CD4-positive, alpha-beta T cell treated with Interleukin-2 at 100 ng/mL for 4 hours (primary cell): ENCODE data around the gene RIC1.
A peak's percentile ranks its signal among the peaks of the same experiment; 100 is the strongest.
"Not testable (repeated sequence)": the region's sequence is repeated elsewhere in the genome, so short reads cannot be mapped to it uniquely, and the experiment has no call there.

Experiments
- DNase-seq: peaks from one replicate; pipeline ENCODE4 v3.0.0-alpha.2; 2020; ENCODE audit warnings: low spot score

RIC1 gene

DNA sequence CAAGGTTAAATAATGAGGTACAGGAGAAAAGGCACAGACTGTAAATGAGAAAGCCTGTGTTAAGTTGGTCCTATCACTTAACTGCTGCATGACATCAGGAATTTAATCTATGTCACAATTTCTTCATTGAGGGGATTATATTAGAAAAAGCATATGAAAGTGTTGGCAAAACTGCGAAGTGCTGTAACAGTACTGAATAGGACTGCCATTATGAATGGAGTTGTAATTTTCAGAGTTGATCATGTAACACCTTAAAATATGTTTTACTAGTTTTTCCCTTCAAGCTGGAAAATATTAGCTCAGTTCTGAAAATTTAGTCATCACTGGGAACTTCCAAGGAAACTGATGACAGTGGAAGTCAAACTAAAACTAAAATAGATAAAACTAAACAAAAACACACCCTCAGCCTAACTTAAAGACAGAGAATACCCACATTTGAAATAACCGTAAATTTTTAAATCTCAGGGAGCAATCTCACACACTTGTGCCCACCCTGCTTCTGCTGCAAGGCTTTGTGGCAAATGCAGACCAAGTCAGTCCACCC, 158.9 kb downstream of the RIC1 start:
- no peak for DNase-seq

DNA sequence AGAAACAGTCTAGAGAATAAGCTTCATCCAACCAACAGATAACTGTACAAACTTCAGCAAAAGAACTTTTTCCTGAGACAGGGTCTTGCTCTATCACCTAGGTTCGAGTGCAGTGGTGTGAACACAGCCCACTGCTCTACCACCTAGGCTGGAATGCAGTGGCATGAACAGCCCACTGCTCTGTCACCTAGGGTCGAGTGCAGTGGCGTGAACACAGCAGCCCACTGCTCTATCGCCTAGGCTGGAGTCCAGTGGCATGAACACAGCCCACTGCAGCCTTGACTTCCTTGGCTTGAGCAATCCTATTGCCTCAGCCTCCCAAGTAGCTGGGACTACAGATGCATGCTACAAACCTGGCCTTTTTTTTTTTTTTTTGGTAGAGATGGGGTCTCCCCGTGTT, 160.6 kb downstream of the RIC1 start:
- no peak for DNase-seq

- no peak for DNase-seq
These were observed 162.0 kb downstream of the RIC1 start for GRCh38 chr9:5790923-5791322.

- DNase-seq: no peak
These were observed 163.0 kb downstream of the RIC1 start for GRCh38 chr9:5791870-5792269.

- no peak for DNase-seq
These were observed 164.9 kb downstream of the RIC1 start for GRCh38 chr9:5793812-5794211.

GRCh38 chr9:5796298-5796697, 167.4 kb downstream of the RIC1 start:
- no peak for DNase-seq

DNA sequence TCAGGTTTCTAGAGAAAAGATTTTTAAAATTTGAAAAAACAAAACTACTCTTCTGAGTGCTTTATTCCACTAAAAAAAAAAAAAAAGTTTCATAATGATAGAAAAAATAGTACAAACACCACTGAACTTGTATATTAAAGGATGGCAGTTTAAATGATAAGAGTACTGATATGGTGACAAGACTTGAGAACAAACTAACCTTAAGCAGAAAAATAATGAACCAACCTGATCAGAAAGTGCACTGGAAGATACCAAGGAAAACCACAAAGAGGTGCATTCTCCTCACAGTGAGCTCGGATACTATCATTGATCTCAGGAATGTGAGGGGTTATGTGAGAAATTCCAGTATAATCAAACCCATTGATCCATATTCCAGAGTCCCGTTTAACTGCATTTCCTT, 169.7 kb downstream of the RIC1 start:
- no peak for DNase-seq

DNA sequence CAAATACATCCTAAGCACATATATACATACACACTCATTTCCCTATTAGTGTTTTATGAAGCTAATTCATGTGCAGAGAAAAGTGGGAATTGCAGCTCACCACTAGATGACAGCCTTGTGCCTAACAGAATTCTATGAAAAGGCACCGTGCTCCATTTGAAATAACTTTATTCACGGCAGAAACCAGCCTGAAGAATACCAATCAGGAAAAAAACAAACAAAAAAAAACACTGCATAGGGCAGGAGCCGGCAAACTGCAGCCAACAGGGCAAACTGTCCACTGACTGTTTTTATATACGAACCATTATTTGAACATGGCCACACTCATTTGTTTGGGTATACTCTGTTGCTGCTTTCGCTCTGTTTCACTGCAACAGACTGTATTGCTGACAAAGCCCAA, 170.4 kb downstream of the RIC1 start:
- DNase-seq: peak; percentile 7

DNA sequence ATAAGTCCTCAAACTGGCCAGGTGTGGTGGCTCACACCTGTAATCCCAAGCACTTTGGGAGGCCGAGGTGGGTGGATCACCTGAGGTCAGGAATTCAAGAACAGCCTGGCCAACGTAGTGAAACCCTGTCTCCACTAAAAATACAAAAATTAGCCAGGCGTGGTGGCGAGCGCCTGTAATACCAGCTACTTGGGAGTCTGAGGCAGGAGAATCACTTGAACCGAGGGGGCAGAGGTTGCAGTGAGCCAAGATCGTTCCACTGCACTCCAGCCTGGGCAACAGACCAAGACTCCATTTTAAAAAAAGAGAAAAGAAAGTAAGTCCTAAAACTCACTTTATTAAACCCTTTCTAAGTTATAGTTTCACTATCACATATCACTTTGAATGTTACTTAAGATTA, 171.5 kb downstream of the RIC1 start:
- not testable (repeated sequence) for DNase-seq

GRCh38 chr9:5800969-5801738, 172.2 kb downstream of the RIC1 start:
- DNase-seq: no peak

DNA sequence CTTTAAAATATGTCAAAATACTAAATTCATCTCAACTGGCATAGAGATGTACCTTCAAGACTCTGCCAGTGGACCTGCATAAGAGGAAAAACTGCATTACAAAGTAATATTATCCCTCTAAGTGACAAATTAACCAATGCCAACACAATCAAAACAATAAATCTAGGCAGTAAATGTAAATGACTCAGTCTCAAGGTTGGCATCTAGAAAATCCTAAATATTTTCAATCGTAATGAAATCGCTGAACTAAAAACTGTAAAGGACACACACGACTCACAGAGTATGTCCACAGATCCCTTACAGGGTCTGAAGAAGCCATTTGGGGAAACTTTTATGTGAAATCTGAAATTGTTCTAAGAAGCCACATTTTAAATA, 172.8 kb downstream of the RIC1 start:
- DNase-seq: no peak

DNA sequence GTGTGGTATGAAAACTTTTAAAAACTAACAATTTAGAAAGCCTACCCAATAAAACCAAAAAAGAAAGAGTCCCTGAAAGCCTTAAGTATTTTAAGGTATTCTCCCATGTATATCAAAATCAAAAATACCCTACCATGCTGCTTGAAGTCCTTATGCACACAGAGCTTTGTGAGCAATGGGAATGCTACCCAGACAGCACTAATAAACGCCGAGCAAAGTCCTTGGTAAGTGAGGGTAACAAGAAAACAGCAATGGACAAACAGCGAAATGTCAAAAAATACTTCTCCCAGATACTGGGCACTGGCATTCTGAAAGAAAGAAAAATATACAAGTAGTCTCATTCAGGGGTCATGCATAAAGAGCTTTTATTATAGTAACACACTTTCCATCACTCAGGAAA, 176.6 kb downstream of the RIC1 start:
- DNase-seq: no peak

DNA sequence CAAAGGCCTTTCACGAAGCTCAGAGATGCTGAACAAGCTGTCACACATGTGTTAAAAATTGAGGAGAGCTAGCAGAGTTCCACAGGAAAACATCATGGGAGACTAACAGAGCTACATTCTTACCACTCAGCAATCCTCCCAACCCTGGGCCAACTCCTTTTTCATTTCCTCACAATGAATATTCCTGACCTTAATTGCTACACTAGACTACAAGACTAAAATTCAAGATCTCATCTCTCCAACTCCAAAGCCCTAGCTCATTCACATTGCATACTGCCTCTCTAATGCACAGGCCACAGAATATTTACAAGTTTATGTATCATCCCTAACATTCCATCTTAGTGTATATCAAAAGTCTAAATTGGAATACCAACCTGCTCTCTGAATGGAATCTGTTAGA, 182.8 kb downstream of the RIC1 start:
- DNase-seq: no peak

DNA sequence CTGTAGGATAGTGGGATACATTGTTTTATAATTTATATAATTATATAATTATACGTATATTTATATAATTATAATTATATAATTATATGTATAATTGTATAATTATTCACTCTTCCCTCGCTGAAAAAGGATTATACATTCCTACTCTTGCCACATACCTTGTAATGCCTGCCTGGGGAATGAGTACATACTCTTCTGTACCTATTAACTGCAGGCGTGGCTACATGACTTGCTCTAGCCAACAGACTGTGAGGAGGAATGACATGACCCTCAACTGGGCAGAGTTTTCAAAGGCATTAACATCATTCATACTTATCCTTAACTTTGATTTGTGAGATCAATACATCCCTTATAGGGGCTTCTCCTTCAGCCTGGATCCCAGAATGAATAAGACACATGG, 184.9 kb downstream of the RIC1 start:
- no peak for DNase-seq

DNA sequence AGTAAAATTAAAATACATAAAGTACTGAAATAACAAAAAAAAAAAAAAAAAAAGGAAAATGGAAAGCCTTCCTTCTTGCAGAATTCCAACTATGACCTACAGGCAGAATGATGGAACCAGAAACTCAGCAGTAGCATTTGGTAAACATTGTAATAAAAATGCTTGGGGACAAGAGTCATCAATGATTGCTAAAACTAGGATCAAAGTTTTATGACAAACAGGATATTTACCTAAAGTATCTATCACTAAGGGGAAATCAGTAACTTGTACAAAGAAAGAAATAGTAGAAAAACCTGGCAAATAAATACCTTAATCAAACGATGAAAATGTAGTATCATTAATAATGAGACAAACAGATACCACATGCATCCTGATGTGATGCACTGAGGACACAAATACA, 186.6 kb downstream of the RIC1 start:
- DNase-seq: no peak

DNA sequence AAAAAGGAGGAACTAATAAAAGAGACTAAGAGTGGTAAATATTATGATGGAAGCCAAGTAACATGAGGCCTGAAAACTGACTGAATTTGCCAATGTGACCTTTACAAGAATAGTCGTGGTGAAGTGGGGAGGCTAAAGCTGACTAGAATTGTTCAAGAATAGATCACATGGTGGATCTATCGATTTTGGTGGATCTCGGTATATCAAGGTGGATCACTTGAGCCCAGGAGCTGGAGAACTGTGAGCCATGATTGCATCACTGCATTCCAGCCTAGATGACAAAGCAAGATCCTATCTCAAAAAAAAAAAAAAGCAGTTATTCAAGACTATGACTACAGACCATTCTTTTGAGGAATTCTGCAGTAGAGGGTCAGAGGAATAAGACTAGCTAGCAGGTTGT, 189.0 kb downstream of the RIC1 start:
- no peak for DNase-seq

- no peak for DNase-seq
These were observed 189.7 kb downstream of the RIC1 start for GRCh38 chr9:5818424-5819142.

GRCh38 chr9:5819174-5819573, 190.3 kb downstream of the RIC1 start:
- no peak for DNase-seq

- DNase-seq: no peak
These were observed 191.5 kb downstream of the RIC1 start for GRCh38 chr9:5820425-5820824.

DNA sequence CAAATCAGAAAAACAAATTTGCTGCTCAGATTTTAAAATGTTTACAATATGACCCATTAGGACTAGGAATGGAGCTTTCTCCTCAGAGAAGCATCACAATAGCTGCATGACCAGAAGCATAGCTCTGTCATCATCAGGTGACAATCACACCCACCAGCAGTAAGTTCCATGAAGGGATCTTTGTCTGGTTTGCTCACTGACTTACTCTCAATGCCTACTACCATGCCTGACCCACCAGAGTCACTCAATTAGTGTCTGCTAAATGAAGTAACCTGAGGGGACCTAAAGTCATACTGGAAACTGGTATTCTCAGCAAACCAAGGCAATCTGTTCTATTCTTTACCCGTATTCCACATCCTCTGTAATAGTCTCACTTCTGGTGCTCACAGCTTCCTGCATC, 196.3 kb downstream of the RIC1 start:
- DNase-seq: no peak
